ENCODE measurements around the gene PRDM15. TPM values are rescaled to one million over a fixed set of nuclear protein-coding genes. Genes with fewer than 3 reads are reported as not detected.

PRDM15 gene
- total RNA-seq, 1 donor from 2014 or later, result 5.4 TPM

DNA sequence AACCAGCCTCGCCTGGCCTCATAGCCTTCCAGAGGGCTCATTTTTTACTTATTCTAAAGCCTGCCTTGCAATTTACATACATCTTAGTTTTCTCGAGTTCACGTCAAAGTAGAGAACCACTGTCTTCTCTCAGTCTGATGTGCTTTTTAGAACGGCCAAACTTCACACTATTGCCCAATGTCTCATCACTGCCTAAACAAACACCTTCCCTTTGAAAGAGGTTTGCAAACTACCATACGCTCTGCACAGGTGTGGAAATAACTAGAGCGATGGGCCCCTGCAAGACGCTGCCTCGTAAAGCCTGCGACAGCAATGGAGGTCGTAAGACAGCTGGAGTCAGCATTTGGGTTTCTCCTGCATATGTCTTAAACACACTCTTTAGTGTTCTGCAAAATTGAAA is 22.6 kb downstream of the PRDM15 start:
- no peak overlapping the region for H3K4me3 ChIP-seq (ENCODE audit: low read depth, low read length)
- TF ChIP-seq, protein P1, sequence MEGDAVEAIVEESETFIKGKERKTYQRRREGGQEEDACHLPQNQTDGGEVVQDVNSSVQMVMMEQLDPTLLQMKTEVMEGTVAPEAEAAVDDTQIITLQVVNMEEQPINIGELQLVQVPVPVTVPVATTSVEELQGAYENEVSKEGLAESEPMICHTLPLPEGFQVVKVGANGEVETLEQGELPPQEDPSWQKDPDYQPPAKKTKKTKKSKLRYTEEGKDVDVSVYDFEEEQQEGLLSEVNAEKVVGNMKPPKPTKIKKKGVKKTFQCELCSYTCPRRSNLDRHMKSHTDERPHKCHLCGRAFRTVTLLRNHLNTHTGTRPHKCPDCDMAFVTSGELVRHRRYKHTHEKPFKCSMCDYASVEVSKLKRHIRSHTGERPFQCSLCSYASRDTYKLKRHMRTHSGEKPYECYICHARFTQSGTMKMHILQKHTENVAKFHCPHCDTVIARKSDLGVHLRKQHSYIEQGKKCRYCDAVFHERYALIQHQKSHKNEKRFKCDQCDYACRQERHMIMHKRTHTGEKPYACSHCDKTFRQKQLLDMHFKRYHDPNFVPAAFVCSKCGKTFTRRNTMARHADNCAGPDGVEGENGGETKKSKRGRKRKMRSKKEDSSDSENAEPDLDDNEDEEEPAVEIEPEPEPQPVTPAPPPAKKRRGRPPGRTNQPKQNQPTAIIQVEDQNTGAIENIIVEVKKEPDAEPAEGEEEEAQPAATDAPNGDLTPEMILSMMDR (IDR thresholded peaks at IDR 0.05; ENCODE audit: insufficient read depth, low read length, poor library complexity, severe bottlenecking), result no peak
- no peaks in the 10 kb centered on the region for H3K27me3 ChIP-seq (ENCODE audit: control insufficient read depth, insufficient read depth, low read length)
- DNase-seq (ENCODE audit: low read depth), result no peak
- H3K36me3 ChIP-seq (ENCODE audit: control insufficient read depth, insufficient read depth, low read length), result peaks cover 2% of the 10 kb centered on the region

DNA sequence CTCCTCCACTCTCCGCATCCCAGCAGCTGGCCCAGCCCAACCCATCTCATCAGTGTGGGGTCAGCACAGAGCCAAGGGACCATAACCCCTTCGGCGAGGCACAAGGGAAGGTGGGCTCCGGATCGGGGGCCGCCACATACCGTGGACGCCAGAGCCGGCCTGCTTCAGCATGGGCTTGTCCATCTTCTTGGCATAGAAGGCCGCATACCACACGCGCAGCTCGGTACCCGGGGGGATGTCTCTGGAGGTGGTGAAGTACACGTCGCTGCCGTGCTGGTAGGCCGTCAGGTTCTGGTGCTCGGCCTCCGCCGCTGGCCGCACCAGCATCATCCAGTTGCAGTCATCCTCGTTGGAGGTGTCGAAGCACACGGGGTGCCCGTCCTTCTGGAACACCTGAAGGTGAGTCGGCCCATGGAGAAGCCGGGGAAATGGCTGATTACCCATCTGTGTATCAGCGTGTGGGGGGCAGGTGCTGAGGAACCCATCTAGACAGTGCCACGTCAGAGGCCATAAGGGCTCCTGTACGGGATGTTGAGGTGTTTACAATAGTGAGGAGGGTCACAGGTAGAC is 24.6 kb downstream of the PRDM15 start:
- H3K27me3 ChIP-seq (ENCODE audit: control insufficient read depth, insufficient read depth, low read length), result no peaks in the 10 kb centered on the region
- H3K4me3 ChIP-seq (ENCODE audit: low read depth, low read length), result no peak overlapping the region
- no peak for DNase-seq (ENCODE audit: low read depth)
- no peaks in the 10 kb centered on the region for H3K36me3 ChIP-seq (ENCODE audit: control insufficient read depth, insufficient read depth, low read length)
- TF ChIP-seq, protein P1 (IDR thresholded peaks at IDR 0.05; ENCODE audit: insufficient read depth, low read length, poor library complexity, severe bottlenecking), result no peak

DNA sequence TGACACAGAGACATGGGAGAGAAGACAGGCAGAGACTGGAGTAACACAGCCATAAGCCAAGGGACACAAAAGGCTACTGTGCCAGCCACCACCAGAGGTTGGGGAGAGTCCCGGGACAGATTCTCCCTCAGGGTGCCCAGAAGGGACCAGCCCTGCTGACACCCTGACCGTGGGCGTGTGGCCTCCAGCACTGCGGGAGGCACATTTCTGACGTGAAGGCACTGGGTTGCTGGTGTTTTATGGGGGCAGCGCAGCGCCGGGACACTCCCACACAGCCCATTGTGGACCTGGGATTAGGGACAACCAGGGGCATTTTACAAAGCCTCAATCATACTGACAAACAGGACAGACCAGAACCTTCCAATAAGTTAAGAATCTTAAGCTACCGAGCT is 26.2 kb downstream of the PRDM15 start:
- Histone ChIP-seq H3K4me3 (ENCODE audit: low read depth, low read length) (no peak overlapping the region), H3K27me3 (ENCODE audit: control insufficient read depth, insufficient read depth, low read length) (no peaks in the 10 kb centered on the region), H3K36me3 (ENCODE audit: control insufficient read depth, insufficient read depth, low read length) (no peaks in the 10 kb centered on the region)
- no peak for DNase-seq (ENCODE audit: low read depth)
- TF ChIP-seq, protein P1 (IDR thresholded peaks at IDR 0.05; ENCODE audit: insufficient read depth, low read length, poor library complexity, severe bottlenecking), result no peak

DNA sequence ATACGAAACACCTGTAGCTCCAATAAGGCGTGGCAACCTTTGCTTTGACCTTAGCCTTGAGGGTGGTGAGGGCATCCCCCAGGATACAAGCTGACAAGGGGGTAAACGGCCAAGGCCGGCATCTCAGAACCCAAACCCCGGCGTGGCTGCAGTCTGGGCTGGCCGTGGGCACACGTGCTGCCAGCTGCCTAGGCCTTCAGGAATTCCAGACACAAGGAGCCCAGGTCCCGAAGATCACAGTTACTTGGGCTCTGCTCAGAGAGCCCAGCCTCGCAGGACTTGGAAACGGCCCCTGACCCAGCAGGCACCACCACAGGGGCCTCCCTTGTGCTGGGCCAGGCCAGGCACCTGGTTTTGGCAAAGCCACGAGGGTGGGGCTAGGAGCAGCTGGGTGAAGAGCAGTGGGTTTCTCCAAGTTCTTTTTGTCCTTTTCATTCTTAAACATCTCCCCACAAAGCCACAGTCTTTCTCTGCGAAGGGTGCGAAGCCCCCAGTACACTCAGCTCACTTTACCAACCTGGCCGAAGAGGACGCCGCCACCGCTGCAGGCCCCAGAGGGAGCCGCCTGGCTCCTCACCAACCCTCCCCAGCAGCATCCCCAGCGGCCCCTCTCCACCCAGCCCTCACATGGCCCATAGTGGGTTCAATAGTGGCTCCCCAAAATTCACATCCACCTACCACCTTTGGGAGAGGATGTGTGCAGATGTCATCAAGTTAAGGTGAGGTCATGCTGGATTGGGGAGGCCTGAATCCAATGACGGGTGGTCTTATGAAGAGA is 26.8 kb downstream of the PRDM15 start:
- TF ChIP-seq, protein P1 (IDR thresholded peaks at IDR 0.05; ENCODE audit: insufficient read depth, low read length, poor library complexity, severe bottlenecking), result no peak
- Histone ChIP-seq H3K27me3 (ENCODE audit: control insufficient read depth, insufficient read depth, low read length) (no peaks in the 10 kb centered on the region), H3K4me3 (ENCODE audit: low read depth, low read length) (no peak overlapping the region), H3K36me3 (ENCODE audit: control insufficient read depth, insufficient read depth, low read length) (no peaks in the 10 kb centered on the region)
- DNase-seq (ENCODE audit: low read depth), result no peak

DNA sequence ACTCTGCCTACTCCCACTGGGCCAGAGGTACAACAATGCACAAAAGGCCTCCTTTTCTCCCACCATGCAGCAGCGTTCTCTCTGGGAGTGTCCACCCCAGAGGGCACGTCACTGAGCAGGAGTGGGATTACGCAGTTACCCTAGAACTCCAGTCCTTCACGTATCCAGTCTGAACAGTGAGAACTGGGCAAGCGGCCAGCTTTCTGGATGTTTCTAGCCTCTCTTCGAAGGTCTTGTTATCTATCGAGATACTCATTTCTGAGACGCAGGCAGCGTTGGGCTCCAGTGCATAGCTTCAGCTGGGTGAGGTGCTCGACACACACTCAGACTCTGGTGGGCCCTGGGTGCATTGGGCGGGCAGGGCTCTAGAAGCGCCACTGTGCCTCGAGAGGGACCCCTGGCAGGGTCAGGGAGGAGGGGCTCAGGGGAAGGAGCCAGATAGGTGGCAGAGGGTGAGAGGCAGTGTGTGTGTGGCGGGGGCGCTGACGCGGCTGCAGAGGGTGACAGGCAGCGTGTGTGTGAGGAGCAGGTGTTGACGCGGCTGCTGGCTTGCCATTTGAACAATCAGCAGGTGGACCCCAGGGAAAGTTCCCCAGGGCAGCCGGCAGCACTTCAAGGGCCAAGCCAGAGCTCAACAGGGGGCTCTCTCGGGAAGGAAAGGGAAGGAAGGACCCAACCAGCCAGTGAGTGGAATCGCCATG is 27.9 kb downstream of the PRDM15 start:
- Histone ChIP-seq H3K27me3 (ENCODE audit: control insufficient read depth, insufficient read depth, low read length) (no peaks in the 10 kb centered on the region), H3K36me3 (ENCODE audit: control insufficient read depth, insufficient read depth, low read length) (no peaks in the 10 kb centered on the region), H3K4me3 (ENCODE audit: low read depth, low read length) (no peak overlapping the region)
- TF ChIP-seq, protein P1 (IDR thresholded peaks at IDR 0.05; ENCODE audit: insufficient read depth, low read length, poor library complexity, severe bottlenecking), result no peak
- DNase-seq (ENCODE audit: low read depth), result no peak

Data from kidney epithelial cell (primary cell).